NCI-H1048 (cell line): ENCODE measurements around the gene MRPS2.
"Not testable (repeated sequence)": the region's sequence is repeated elsewhere in the genome, so short reads cannot be mapped to it uniquely, and the experiment has no call there.

Source experiments
- DNase-seq: peaks from one replicate; lab custom pipeline; 2025; lab: John Stamatoyannopoulos, UW

Gene MRPS2

GRCh38 chr9:135500525-135501260, at the start of gene MRPS2:
Gene MRPS2, plus strand, starts transcription at chr9:135500682. Its CDS starts 29 bp downstream, at chr9:135500711.
- peak; percentile 81 for DNase-seq

- DNase-seq: no peak
Observed at GRCh38 chr9:135450956-135451355, 49.5 kb upstream of the MRPS2 start.

GRCh38 chr9:135451909-135452308, 48.6 kb upstream of the MRPS2 start:
- DNase-seq: not testable (repeated sequence)

DNA sequence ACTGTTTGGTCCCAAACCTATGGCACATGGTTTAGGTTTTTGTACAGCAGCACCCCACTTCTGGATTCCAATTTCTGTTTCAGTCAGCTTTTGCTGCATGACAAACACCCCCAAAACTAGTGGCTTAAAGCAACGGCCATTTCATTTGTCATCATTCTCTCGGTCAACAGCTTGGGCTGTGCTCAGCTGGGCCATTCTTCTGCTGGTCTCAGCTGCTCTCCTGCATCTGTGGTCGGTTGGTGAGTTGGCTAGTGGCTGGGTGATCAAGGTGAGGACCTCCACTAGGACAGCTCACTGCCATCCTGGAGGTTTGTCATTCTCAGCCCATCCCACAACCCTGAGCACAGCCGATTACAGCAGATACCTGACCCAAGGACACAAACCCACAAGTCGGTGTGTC, 45.7 kb upstream of the MRPS2 start:
- no peak for DNase-seq

- DNase-seq: no peak
Observed at GRCh38 chr9:135455401-135456030, 45.0 kb upstream of the MRPS2 start.

- no peak for DNase-seq
Observed at GRCh38 chr9:135456436-135457104, 43.9 kb upstream of the MRPS2 start.

GRCh38 chr9:135458478-135458877, 42.0 kb upstream of the MRPS2 start:
- not testable (repeated sequence) for DNase-seq

GRCh38 chr9:135461936-135462335, 38.5 kb upstream of the MRPS2 start:
- DNase-seq: no peak

- no peak for DNase-seq
Observed at GRCh38 chr9:135463140-135463539, 37.3 kb upstream of the MRPS2 start.

DNA sequence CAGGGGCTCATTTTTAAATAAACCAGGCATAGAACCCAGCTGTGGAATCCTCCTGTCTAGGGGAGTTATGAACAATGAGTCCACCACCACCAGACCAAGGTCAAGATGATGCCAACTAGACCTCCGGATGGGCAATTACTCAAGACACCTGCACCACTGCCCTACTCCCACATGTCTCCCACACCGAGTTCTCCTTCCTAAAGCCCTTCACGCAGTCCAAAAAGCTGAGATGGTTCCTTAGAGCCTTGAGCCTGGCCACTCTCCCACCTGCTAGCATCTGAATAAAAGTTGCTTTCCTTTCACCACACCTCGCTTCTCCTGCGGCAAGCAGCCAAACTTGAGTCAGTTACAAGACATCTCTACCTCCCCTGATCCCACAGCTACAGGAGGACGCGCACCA, 36.3 kb upstream of the MRPS2 start:
- no peak for DNase-seq

GRCh38 chr9:135468854-135469521, 31.5 kb upstream of the MRPS2 start:
- no peak for DNase-seq

DNA sequence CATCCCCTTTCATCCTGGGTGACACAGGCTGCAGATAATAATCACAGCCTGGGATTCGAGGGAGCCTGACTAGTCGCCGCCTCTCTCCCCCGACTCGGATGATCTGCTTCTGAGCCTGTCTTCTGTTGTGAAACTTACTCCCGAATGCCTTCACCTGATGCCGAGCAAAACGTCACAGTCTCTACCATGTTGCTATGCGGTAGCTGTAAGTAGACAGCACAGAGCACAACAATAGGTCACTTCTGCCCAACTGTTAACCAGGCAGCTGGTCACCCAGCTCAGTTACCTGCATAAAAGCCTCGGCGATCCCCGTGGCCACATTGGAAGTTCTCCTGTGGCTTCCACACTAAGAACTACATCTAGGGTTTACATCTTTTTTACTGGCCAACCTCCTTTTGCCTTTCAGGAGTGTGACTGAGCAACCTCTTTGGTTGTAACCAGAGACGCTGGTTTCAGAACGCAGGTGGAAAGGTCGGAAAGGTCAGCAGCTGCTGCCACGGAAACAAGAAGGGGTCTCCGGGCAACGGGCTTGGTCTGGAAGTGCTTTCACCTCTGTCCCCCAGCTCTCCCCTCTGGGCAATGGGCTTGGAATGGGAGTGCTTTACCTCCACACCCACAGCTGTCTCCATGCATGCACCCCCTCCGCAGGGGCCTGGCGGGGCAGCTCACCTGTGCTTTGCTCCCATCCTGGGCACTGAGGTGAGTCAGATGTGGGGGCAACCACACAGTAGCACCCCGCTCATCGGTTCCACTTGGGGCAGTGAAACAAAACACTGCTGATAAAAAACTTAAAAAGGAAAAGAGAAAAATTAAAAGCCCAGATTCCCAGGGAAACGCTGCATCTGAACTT, 28.5 kb upstream of the MRPS2 start:
- DNase-seq: no peak

DNA sequence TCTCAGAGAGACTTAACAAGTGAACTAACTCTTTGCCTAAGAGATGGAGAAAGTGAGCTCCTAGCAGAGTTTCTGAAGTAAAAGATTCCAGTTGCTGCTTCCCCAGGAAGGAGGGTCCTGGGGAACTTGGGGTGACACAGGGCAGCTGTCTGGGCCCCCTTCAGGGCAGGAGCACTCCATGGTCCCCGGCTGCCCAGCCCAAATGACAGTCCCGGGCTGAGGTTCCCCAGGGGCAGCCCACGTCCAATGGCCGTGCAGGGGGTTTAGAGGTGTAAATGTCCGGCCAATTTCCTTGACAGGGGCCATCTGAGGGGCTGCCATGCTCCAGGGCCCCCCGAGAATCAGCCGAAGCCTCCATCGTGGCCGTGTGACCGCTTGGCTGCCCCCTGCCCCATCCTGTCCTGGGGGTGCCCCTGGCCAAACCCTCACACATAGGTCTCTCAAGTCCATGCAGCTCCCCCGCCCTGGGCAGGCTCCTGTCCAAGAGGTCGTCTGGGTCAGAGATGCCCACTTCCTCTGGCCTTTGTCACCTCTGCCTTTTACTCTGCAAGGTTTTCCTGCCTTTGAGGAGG, 26.4 kb upstream of the MRPS2 start:
- no peak for DNase-seq

DNA sequence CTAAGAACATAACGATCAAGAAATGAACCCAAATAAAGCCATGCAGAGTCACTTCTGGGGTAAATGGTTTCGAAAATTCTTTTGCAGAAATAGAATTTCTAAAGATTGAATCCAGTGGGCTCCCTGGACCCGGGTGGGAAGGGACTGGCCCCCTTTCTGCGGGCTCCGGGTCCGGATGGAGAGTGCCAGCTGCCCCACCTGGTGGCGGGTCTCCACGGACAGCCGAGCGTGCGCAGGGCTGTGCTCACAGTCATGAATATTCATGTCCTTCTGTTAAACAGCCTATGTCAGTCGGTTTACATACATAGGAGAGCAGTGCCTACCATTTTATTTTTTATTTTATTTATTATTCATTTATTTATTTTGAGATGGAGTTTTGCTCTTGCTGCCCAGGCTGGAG, 25.6 kb upstream of the MRPS2 start:
- no peak for DNase-seq

- DNase-seq: no peak
Observed at GRCh38 chr9:135476561-135477355, 23.7 kb upstream of the MRPS2 start.

- DNase-seq: no peak
Observed at GRCh38 chr9:135478191-135478590, 22.3 kb upstream of the MRPS2 start.

- no peak for DNase-seq
Observed at GRCh38 chr9:135478829-135479468, 21.5 kb upstream of the MRPS2 start.

- DNase-seq: no peak
Observed at GRCh38 chr9:135479469-135480052, 20.9 kb upstream of the MRPS2 start, which contains the start of gene PPP1R26. Gene PPP1R26, plus strand, starts transcription at chr9:135479782. Its CDS starts 4,729 bp downstream, at chr9:135484511.
